ENCODE measurements around the gene MSGN1. TPM values are rescaled to one million over a fixed set of nuclear protein-coding genes. Genes with fewer than 3 reads are reported as not detected.

The MSGN1 gene
- total and polyA plus RNA-seq, 2 of the 8 experiments (the other 6 are each of a cell fraction or from before 2014, with no cell fraction given), result not detected

DNA sequence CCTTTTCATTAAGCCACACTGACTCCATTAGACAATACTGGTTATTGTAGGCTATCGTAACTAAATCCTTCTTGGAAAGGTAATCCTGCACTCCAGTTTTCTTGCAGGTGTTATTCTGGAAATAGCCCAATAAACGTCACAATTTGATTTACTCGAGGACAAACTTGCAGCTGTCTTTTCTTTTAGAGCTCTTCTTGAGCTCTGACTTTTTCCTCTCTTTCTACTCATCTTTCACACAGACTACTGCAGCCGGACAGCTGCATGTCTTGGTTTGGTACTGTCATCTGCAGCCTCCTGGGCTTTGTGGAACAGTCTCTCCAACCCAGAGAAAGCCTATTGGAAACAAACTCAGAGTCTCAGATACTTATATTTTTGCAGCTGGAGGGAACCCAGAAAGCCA is 23.0 kb upstream of the MSGN1 start (continued):
- TF ChIP-seq, protein P1, sequence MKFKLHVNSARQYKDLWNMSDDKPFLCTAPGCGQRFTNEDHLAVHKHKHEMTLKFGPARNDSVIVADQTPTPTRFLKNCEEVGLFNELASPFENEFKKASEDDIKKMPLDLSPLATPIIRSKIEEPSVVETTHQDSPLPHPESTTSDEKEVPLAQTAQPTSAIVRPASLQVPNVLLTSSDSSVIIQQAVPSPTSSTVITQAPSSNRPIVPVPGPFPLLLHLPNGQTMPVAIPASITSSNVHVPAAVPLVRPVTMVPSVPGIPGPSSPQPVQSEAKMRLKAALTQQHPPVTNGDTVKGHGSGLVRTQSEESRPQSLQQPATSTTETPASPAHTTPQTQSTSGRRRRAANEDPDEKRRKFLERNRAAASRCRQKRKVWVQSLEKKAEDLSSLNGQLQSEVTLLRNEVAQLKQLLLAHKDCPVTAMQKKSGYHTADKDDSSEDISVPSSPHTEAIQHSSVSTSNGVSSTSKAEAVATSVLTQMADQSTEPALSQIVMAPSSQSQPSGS (IDR thresholded peaks at IDR 0.05; ENCODE audit: low read length), result no peak
- TF ChIP-seq NANOG (IDR thresholded peaks at IDR 0.05; ENCODE audit: insufficient read depth, low read depth, low read length, poor library complexity, severe bottlenecking), result no peak
- no peak for TF ChIP-seq BCL11A (IDR thresholded peaks at IDR 0.05; ENCODE audit: low read depth in 2 of 2, low read length in 2 of 2)
- TF ChIP-seq, protein P2, sequence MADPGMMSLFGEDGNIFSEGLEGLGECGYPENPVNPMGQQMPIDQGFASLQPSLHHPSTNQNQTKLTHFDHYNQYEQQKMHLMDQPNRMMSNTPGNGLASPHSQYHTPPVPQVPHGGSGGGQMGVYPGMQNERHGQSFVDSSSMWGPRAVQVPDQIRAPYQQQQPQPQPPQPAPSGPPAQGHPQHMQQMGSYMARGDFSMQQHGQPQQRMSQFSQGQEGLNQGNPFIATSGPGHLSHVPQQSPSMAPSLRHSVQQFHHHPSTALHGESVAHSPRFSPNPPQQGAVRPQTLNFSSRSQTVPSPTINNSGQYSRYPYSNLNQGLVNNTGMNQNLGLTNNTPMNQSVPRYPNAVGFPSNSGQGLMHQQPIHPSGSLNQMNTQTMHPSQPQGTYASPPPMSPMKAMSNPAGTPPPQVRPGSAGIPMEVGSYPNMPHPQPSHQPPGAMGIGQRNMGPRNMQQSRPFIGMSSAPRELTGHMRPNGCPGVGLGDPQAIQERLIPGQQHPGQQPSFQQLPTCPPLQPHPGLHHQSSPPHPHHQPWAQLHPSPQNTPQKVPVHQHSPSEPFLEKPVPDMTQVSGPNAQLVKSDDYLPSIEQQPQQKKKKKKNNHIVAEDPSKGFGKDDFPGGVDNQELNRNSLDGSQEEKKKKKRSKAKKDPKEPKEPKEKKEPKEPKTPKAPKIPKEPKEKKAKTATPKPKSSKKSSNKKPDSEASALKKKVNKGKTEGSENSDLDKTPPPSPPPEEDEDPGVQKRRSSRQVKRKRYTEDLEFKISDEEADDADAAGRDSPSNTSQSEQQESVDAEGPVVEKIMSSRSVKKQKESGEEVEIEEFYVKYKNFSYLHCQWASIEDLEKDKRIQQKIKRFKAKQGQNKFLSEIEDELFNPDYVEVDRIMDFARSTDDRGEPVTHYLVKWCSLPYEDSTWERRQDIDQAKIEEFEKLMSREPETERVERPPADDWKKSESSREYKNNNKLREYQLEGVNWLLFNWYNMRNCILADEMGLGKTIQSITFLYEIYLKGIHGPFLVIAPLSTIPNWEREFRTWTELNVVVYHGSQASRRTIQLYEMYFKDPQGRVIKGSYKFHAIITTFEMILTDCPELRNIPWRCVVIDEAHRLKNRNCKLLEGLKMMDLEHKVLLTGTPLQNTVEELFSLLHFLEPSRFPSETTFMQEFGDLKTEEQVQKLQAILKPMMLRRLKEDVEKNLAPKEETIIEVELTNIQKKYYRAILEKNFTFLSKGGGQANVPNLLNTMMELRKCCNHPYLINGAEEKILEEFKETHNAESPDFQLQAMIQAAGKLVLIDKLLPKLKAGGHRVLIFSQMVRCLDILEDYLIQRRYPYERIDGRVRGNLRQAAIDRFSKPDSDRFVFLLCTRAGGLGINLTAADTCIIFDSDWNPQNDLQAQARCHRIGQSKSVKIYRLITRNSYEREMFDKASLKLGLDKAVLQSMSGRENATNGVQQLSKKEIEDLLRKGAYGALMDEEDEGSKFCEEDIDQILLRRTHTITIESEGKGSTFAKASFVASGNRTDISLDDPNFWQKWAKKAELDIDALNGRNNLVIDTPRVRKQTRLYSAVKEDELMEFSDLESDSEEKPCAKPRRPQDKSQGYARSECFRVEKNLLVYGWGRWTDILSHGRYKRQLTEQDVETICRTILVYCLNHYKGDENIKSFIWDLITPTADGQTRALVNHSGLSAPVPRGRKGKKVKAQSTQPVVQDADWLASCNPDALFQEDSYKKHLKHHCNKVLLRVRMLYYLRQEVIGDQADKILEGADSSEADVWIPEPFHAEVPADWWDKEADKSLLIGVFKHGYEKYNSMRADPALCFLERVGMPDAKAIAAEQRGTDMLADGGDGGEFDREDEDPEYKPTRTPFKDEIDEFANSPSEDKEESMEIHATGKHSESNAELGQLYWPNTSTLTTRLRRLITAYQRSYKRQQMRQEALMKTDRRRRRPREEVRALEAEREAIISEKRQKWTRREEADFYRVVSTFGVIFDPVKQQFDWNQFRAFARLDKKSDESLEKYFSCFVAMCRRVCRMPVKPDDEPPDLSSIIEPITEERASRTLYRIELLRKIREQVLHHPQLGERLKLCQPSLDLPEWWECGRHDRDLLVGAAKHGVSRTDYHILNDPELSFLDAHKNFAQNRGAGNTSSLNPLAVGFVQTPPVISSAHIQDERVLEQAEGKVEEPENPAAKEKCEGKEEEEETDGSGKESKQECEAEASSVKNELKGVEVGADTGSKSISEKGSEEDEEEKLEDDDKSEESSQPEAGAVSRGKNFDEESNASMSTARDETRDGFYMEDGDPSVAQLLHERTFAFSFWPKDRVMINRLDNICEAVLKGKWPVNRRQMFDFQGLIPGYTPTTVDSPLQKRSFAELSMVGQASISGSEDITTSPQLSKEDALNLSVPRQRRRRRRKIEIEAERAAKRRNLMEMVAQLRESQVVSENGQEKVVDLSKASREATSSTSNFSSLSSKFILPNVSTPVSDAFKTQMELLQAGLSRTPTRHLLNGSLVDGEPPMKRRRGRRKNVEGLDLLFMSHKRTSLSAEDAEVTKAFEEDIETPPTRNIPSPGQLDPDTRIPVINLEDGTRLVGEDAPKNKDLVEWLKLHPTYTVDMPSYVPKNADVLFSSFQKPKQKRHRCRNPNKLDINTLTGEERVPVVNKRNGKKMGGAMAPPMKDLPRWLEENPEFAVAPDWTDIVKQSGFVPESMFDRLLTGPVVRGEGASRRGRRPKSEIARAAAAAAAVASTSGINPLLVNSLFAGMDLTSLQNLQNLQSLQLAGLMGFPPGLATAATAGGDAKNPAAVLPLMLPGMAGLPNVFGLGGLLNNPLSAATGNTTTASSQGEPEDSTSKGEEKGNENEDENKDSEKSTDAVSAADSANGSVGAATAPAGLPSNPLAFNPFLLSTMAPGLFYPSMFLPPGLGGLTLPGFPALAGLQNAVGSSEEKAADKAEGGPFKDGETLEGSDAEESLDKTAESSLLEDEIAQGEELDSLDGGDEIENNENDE (IDR thresholded peaks at IDR 0.05; ENCODE audit: insufficient replicate concordance, low read length), result no peak
- TF ChIP-seq ZNF274 (IDR thresholded peaks at IDR 0.05; ENCODE audit: borderline replicate concordance, extremely low read depth, low read length), result no peak
- no peak for TF ChIP-seq SUZ12 (IDR thresholded peaks at IDR 0.05; ENCODE audit: low read length)
- no peak for TF ChIP-seq TAF1 (IDR thresholded peaks at IDR 0.05; ENCODE audit: low read depth, low read length)

Measured in H1 (cell line).